GM19467 (cell line): ENCODE results near the gene MZT2B.
A peak's percentile ranks its signal among the peaks of the same experiment; 100 is the strongest.
"Not testable (repeated sequence)": the region's sequence is repeated elsewhere in the genome, so short reads cannot be mapped to it uniquely, and the experiment has no call there.

ENCODE experiments used
- ATAC-seq: cut with Tn5 transposase; IDR thresholded peaks from one replicate; pipeline ENCODE4 v1.9.1; 2021; ENCODE audit warnings: mild to moderate bottlenecking, moderate library complexity; ENCODE audit not compliant: unreplicated experiment

Gene MZT2B

DNA sequence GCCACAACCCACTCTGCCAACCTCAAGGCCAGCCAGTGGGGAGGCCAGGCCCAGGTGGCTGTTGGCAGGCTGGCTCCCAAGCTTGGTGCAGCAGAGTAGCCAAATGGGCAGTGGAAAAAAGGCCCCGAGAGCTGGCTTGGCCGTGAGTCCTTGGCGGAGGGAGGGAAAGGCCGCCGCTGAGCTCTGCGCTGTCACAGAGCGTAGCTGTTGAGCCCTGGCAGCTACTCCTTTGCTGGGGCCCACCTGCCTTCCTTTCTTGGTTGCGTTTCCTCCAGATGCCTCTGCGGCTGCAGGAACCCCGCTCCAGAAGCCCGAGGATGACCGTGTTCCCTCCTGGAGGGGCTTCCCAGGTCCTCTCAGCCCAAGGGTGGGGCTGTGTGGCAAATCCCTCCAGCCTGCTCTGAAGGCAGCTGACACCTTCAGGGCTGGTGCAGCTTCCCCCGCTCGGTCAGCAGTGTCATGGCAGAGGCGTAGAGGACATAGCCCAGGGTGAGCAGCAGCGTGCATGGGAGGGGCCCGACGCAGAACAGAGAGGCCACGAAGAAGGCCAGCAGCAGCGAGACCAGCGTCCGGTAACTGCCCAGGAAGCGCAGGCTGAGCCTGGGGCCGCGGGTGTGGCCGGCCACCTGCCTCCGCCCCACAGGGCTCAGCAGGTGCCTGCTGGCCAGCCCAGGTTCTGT is 29.8 kb upstream of the MZT2B start:
- ATAC-seq = not testable (repeated sequence)

GRCh38 chr2:130152816-130153595 is 29.1 kb upstream of the MZT2B start:
- ATAC-seq = no peak

- not testable (repeated sequence) for ATAC-seq
Observed at GRCh38 chr2:130153721-130154422, 28.2 kb upstream of the MZT2B start.

GRCh38 chr2:130154423-130154770 is 27.7 kb upstream of the MZT2B start:
- ATAC-seq = not testable (repeated sequence)

DNA sequence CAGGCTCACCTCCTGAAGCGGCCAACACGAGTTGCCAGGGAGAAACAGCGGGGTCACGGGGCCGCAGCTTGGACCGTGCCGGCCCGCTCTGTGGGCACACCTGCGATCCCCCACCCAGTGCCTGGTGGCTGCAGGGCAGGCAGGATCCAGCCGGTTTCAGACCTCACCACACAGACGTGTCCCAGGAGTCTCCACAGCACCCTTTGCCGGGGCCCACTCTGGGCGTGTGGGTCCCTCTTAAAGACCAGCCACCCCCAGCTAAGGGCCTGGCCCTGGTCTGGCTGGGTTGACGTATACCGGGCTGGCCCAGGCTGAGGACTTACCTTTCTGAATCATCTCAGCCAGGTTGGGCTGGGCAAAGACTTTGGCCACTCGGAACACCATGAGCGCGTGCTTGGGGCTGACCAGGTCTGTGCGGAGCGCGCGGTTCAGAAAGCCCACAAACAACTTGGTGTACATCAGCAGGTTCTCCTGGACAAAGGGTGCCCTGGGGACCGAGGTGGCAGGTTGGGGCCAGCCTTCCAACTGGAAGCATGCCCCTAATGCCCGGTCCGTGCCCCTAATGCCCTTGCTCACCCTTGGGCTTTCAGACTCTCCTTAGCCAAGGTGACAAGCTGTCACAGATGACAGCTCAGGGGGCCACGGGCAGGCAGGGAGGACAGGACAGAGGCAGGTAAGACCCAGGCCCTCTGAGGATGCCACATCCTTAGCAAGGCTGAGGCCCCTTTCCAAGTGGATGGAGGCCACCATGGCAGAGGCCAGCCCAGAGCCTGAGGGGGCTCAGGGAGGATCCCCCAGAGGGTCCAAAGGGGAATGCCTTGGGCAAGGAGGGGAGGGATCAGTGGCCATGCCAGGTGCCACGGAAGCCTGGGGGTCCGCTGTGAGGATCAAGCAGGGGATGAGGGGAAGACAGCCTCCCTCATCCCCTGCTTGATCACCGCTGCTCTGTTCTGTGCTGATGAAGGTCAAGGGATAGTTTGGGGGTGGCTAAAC is 27.0 kb upstream of the MZT2B start:
- no peak for ATAC-seq

DNA sequence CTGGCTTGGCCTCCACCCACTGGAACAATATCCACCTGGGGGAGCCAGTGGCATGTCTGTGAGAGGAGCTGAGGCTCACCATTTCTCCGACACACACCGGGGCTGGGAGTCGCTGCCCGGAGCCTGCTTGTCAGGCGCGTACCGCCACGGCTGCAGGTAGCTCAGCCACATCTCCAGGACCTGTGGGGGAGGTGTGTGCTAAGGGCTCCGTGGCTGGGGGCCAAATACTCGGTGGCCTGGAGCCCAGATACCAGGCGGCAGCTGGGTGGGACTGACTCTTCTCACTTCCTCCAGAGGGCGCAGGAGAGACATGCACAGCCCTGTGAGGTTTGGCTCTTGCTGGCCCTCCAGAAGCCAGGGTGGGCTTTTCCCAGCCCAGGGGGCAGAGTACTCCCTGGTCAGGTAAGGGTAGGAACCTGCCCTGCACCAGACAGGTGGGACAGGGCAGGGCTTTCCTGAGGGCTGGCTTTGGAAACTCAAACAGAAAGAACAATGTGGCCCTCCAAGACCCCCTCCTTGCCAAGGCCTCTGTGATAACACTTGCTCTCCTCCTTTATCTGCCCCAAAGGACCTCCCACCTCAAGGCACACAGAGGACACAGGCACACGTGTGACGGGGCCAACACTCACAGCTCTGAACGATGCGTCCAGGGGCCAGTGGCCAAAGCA is 26.0 kb upstream of the MZT2B start:
- ATAC-seq = not testable (repeated sequence)

- ATAC-seq = no peak
Observed at GRCh38 chr2:130156624-130157004, 25.4 kb upstream of the MZT2B start.

DNA sequence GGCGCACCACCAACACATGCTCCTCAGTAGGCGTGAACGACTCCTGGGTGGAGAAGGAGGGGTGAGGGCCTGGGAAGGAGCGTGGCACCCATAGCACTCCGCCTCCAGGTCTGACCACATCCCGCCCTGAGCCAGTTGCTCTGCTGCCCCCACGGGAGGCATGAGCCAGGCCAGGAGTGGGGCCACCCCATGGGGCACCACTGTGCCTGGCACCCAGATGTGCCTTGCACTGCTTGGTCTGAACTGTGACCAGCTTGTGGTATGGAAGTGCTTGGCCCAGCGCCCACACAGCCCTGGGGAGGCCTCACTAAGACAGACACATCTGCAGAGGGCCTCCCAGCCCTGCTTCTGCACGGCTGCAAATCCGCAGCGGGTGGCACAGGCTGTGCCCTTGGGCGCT is 24.7 kb upstream of the MZT2B start:
- peak; percentile 34 for ATAC-seq

- peak; percentile 84 for ATAC-seq
Observed at GRCh38 chr2:130157825-130158514, 24.1 kb upstream of the MZT2B start.

DNA sequence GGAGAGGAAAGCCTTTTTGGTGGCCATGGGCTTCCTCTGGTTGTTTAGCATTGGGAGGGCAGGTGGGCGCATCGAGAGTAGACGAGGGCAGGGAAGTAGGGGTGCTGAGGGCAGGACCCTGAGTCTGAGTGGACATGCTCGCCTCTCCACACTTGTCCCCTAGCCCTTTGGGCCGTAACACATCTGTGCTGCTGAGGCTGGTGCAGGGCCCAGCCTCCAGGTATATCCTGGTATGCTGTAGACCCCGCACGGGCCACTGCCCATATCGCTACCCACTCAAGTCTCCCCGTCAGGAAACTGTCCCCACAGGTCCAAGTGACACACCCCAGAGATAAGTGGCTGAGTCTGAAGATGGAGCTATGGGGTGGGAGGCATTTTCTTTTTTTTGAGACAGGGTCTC is 23.4 kb upstream of the MZT2B start:
- no peak for ATAC-seq

DNA sequence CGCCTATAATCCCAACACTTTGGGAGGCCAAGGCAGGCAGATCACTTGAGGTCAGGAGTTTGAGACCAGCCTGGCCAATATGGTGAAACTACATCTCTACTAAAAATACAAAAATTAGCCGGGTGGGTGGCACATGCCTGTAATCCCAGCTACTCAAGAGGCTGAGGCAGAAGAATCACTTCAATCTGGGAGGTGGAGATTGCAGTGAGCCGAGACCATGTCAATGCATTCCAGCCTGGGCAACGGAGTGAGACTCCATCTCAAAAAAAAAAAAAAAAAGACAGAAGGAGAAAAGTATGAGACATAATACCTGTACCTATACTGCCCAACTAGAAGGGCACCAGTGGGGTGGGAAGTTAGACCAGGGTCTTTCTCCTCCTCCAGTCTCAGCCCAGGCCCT is 22.7 kb upstream of the MZT2B start:
- not testable (repeated sequence) for ATAC-seq

- ATAC-seq = no peak
Observed at GRCh38 chr2:130160131-130160530, 21.9 kb upstream of the MZT2B start.

DNA sequence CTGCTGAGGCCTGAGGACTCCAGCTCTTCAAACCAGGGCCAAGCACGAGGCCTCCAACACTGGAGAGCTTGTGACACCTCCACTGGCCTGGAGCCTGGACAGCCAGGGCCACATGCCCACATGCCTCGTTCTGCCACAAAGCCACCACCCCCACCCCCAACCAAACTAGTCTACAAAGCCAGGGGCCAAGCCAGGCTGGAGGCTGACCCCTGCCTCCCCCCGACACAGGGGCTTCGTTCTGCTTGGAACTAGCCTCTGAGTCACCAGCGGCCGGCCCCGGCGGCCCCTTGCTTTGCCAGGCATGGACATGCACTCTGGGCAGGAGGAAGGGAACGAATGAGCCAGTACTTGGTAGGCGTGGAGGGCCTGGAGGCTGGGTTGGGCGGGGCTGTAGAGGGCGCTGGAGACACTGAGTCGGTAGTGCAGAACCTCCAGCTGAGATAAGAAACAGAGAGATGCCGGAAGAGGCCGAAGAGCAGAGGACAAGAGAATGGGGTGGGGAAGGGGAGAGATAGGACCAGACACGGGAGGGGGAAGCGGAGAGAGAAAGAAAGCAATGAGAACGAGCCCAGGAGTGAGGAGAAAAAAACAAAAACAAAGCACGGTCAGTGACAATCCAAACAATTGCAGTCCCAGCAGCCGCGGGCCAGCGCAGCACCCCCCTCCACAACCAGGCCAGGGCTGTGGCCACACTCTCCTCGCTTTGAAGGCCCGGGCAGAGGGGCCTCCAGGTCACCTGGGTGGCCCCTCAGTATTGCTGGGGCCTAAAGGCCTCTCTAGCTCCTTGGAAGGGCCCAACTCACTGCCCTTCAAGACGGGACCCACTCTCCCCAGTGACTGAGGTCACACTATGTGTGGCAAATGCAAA is 21.0 kb upstream of the MZT2B start:
- not testable (repeated sequence) for ATAC-seq

- ATAC-seq = not testable (repeated sequence)
Observed at GRCh38 chr2:130162486-130162885, 19.6 kb upstream of the MZT2B start.

DNA sequence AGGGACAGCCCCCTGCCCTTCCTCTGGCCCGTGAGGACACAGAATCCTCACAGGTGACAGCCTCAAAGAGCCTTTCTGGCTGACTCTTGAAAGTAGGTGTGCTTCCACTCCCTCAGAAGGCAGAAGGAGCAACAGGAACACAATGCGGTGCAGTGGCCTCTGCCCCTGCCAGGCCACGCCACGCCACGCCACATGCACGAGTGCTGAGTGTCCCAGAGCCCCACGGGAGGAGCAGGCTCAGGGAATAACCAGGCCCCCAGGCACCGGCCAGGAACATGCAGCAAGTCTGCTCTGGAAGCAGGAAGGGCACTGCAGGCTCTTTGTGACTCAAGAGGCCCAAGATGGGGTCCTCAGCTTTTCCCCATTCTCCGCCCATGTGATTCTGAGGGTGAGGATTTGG is 19.1 kb upstream of the MZT2B start:
- ATAC-seq = no peak

DNA sequence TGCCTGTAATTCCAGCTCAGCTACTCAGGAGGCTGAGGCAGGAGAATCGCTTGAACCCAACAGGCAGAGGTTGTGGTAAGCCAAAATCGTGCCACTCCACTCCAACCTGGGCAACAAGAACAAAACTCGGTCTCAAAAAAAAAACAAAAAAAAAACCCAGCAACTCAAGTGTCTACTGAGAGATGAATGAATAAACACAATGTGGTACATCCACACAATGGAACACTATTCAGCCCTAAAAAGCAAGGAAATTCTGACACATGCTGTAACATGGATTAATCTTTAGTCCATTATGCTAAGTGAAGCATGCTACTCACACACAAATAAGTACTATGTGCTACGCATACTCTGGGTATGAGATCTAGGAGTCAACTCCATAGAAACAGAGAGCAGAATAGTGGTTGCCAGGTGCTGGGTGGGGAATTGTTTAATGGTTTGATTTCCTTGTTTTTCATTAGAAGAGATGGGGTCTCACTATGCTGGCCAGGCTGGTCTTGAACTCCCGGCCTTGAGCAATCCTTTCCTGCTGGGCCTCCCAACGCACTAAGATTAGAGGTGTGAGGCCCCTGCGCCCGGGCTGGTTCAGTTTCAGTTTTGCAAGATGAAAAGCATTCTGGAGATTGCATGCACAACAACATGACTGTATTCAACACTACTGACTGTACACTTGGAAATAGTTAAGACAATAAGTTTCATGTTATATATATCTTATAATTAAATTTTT is 16.6 kb upstream of the MZT2B start:
- ATAC-seq = no peak

GRCh38 chr2:130166611-130167010 is 15.5 kb upstream of the MZT2B start:
- not testable (repeated sequence) for ATAC-seq

DNA sequence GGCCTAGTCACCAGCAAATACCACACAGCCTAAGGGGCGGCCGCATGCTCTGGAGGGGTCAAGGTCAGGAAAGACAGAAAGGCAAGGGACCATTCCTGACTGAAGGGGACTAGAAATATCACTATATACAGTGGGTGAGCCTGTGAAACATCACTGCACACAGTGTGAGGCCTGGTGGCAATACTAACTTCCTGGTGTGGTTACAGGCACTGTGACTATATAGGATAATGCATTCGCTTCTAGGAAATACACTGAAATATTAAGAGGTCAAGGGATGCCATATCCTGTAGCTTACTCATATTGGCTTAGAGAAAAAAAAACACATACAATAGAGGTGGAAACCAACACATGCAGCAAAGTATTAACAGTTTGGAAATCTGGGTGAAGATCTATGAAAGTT is 12.9 kb upstream of the MZT2B start:
- ATAC-seq = not testable (repeated sequence)
